Tibial nerve (tissue), 3 donors: ENCODE measurements around the gene ATP2C1.

Experiments
- POLR2A ChIP-seq, 2 donors: fragments of 450-650 bp; IDR thresholded peaks; one replicate each; pipeline ENCODE4 v1.6.1; 2017; ENCODE audit warnings: antibody characterized with exemption in 2 of 2, mild to moderate bottlenecking in 2 of 2, moderate library complexity in 2 of 2
- TF ChIP-seq, protein P1 (sequence below), 5 experiments: fragments of 200-600 bp in 3 of 5; fragments of 450-650 bp in 2 of 5; sonication (generic) in 3 of 5; IDR thresholded peaks; one replicate each; pipeline ENCODE4 v1.5.1; 2016 to 2019; ENCODE audit warnings: antibody characterized with exemption in 5 of 5, mild to moderate bottlenecking in 3 of 5, moderate library complexity in 2 of 5

DNA sequence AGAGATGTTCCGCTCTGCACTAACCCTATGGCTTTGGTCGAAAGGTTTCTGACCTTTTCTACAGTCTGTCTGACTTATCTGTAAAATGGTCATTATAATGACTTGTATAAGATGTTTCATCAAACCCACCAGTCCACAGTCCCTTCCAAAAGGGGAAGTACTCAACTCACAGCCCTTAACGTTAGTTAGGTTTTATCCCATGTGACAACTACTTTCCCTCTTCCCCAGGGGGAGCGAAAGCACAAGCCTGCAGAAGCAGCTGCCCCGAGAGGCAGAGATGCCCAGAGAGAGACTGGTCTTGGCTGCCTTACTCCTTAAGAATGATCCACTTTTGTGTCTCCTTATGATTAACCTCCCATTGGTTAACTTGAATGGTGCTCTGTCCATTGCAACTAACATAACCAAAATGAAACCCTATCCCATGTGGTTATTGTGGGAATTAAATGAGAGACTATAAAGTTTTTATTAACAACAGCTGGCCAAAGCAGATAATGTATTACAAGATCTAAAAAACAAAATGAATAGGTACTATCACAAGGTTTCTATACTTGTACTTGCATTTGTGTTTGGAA, 126.3 kb downstream of the ATP2C1 start:
- TF ChIP-seq, protein P1, sequence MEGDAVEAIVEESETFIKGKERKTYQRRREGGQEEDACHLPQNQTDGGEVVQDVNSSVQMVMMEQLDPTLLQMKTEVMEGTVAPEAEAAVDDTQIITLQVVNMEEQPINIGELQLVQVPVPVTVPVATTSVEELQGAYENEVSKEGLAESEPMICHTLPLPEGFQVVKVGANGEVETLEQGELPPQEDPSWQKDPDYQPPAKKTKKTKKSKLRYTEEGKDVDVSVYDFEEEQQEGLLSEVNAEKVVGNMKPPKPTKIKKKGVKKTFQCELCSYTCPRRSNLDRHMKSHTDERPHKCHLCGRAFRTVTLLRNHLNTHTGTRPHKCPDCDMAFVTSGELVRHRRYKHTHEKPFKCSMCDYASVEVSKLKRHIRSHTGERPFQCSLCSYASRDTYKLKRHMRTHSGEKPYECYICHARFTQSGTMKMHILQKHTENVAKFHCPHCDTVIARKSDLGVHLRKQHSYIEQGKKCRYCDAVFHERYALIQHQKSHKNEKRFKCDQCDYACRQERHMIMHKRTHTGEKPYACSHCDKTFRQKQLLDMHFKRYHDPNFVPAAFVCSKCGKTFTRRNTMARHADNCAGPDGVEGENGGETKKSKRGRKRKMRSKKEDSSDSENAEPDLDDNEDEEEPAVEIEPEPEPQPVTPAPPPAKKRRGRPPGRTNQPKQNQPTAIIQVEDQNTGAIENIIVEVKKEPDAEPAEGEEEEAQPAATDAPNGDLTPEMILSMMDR (IDR thresholded peaks at IDR 0.05), result no peak
- TF ChIP-seq POLR2A (IDR thresholded peaks at IDR 0.05), result no peak
